Retina (tissue), 1 donor: ENCODE results near the gene LEP.
A peak's percentile ranks its signal among the peaks of the same experiment; 100 is the strongest.

Source experiments
- DNase-seq: peaks from one replicate; pipeline ENCODE4 v3.0.0-alpha.2; 2016

The LEP gene

DNA sequence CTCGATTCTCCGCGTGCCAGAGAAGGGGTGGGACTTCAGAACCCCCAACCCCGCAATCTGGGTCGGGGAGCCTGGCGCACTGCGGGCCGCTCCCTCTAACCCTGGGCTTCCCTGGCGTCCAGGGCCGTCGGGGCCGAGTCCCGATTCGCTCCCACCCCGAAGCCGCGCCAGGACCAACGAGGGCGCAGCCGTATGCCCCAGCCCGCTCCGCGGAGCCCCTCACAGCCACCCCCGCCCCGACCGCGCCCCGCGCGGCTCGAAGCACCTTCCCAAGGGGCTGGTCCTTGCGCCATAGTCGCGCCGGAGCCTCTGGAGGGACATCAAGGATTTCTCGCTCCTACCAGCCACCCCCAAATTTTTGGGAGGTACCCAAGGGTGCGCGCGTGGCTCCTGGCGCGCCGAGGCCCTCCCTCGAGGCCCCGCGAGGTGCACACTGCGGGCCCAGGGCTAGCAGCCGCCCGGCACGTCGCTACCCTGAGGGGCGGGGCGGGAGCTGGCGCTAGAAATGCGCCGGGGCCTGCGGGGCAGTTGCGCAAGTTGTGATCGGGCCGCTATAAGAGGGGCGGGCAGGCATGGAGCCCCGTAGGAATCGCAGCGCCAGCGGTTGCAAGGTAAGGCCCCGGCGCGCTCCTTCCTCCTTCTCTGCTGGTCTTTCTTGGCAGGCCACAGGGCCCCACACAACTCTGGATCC lies at the start of gene LEP:
Gene LEP, plus strand, starts transcription at position 583 of the 691 bp plus-strand sequence. CDS start 10,741 bp downstream, outside the sequence.
- no peak for DNase-seq

DNA sequence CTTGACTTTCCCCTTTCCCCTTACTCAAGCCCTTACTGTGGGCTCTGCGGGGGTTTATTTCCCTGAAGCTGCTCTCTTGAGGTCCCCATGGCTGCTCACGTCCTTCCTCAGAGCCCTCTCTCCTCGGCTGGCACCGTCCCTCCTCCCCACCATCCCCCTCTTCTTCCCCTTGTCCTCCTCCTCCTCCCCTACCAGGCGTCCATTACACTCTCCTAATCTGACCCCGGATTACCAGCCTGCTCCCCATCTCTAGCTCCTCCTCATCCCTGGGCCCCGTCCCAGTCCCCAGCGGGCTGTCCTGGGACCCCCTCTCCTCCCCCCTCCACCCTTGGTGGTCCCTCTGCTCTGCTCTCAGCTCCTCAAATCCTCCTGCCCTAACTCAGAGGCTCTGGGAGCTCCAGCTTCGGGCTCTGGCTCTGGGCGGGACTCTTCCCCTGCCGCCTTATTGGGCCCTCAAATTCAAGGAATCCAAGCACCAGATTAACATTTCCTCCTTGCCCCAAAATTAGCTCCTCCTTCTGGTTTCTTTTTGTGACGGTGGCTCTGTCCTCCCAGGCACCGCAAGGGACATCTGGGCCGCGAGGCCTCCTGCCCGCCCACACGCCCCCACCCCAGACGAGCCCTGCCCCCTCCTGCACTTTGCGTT lies 48.5 kb upstream of the LEP start:
- DNase-seq: no peak

- DNase-seq: no peak
Observed at GRCh38 chr7:128194533-128195282, 46.4 kb upstream of the LEP start.

- DNase-seq: no peak
Observed at GRCh38 chr7:128197589-128197988, 43.5 kb upstream of the LEP start.

GRCh38 chr7:128197989-128198580 lies 43.0 kb upstream of the LEP start:
- DNase-seq: no peak

DNA sequence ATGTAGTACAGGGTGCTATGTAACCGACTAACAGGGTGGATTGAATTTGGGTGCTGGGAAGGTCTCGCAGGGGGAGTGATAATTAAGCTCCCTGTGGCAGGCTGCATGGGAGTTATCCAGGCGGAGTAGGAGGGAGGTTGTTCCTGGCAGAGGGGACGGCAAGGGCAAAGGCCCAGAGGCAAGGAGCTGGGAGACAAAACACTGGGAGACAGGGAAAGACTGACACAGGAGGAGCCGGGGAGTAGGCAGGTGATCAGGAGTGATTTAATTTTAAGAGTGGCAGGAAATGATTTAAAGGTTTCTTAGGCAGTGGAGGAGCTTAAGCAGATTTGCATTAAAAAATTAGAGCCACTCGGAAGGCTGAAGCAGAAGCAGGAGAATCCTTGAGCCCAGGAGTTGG lies 40.7 kb upstream of the LEP start:
- no peak for DNase-seq

GRCh38 chr7:128201067-128201689 lies 39.9 kb upstream of the LEP start:
- DNase-seq: peak; percentile 72

DNA sequence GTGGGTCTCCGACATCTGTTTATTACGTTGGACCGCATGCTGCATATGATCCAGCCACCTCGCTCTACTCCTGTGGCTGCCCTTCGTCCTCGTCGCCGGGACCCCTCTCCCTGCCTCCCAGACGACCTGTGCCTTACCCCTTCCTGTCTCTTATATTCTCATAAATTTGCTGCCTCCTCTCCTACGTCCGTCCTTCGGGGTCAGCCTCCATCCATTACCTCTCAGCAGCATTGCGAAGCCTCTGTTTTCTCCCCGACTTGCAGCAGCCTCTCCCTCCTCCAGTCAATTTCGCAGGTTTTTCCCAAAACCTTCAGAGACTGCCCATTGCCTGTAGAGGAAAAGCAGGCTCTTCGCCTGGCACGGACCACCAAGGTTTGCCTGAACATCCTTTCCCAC lies 39.4 kb upstream of the LEP start:
- no peak for DNase-seq

- DNase-seq: no peak
Observed at GRCh38 chr7:128202287-128202957, 38.7 kb upstream of the LEP start.

- DNase-seq: no peak
Observed at GRCh38 chr7:128203047-128203491, 38.0 kb upstream of the LEP start.

- no peak for DNase-seq
Observed at GRCh38 chr7:128203710-128204214, 37.3 kb upstream of the LEP start.

GRCh38 chr7:128204455-128204854 lies 36.6 kb upstream of the LEP start:
- DNase-seq: no peak

GRCh38 chr7:128205068-128205467 lies 36.0 kb upstream of the LEP start:
- DNase-seq: no peak

DNA sequence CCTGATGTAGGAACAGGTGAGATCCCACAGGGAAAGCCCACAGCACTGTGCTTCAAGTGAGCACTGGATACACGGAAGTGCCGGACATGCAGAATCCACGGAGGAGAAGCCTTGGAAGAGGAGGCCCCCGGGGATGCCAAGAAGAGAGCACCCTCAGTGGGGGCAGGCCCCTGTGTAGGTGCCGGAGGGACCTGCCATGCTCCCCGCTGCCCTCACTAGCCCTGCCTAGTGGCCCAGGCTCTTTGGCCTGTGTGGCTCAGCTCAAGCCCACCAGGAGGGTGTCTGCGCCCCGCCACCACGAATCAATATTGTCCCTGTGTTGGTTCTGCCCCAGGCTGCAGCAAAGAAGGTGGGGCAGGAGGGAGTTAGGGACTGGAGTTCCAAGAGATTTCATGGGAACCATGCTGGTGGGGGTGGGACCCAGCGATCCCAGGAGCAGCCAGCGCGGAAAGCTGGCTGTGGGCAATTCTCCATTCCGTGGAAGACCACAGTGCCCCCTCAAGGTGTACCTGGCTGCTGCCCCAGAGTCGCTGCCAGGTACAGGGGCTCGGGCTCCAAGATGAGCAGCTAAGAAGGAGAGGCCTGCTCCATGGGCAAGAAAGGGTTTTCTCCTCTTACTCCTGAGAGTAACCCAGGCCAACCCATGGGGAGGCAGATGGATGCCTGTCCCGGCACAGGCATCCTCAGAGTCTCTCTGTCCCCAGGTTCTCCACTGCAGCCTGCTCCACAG lies 34.9 kb upstream of the LEP start:
- DNase-seq: no peak

GRCh38 chr7:128206747-128207500 lies 34.2 kb upstream of the LEP start:
- no peak for DNase-seq

DNA sequence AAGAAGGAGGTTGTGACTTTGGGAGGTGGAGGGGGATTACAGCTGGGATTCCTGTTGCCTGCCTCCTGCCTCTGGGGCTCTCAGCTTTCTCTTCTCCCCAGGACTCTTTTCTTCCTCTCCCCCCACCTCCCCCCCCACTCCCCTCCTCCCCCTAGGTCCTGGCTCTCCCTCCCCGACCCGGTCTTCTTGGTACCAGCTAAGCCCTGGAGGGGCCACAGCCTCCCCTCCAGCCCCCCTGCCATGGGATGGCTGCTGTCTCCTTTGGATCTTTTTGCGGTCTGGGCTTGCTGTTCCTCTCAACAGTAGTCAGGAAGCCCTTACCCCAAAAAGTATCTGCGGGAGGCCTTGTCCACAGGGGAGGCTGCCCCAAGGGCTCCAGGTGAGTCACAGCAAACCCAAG lies 33.5 kb upstream of the LEP start:
- no peak for DNase-seq

DNA sequence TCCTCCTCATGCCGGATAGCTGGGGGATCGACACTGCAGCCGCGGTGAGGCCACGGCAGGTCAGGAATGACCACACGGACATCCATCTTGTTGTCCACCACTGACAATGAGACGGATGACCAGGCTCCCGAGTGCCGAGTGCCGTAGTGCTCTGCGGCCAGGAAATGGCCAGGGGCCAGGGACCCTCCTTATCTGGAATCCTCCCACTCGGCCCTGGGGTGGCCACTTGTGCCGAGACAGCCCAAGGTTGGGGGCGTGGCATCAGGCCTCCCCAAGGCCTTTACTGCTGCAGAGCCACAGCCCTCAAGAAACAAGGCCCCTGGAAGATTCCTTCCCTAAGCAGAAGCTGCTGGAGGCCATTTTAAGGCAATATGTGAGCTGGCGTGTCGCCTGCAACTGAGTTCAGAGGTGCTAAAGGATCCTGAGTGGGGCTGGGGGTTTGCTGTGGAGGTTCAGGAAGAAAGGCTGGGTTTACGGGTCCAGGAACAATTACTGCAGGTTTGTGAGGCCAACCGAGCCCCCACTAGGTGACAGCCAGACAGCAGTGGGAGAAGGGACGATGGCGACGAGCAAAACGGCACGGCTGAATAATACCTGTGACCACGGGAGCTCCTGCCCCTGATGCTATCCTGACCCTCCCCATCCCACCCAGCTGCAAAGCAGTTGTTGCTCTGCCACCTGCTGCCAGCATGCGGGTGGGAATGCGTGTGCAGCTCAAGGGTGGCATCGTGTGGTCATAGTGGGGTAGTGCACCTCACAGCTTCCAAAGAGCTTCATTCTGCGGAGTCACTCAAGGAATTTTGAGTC lies 31.6 kb upstream of the LEP start:
- peak; percentile 87 for DNase-seq

GRCh38 chr7:128210036-128210347 lies 31.1 kb upstream of the LEP start:
- DNase-seq: no peak

GRCh38 chr7:128210590-128211570 lies 30.2 kb upstream of the LEP start:
- no peak for DNase-seq
